ENCODE data around the gene FASTK. TPM values are rescaled to one million over a fixed set of nuclear protein-coding genes. Genes with fewer than 3 reads are reported as not detected.
A peak's percentile ranks its signal among the peaks of the same experiment; 100 is the strongest.

FASTK gene
- total RNA-seq, 1 experiment from 2014 or later, result 104 TPM

- Histone ChIP-seq H3K36me3 (peaks cover 18% of the 10 kb centered on the region), H3K27ac (no peak overlapping the region), H3K4me1 (replicated peaks) (peaks cover 31% of the 10 kb centered on the region), H3K27me3 (replicated peaks) (no peaks in the 10 kb centered on the region), H3K9me3 (replicated peaks) (no peaks in the 10 kb centered on the region), H3K4me3 (no peak overlapping the region)
- no peak for DNase-seq (ENCODE audit: low read depth in 1 of 2, low spot score in 2 of 2)
These were observed 39.8 kb downstream of the FASTK start for GRCh38 chr7:151040616-151041375.

GRCh38 chr7:151039850-151040548, 40.6 kb downstream of the FASTK start:
- H3K27me3 ChIP-seq (replicated peaks), result no peaks in the 10 kb centered on the region
- H3K9me3 ChIP-seq (replicated peaks), result no peaks in the 10 kb centered on the region
- peak overlapping the region; percentile 1; the same call in 1 of the 2 replicates for H3K27ac ChIP-seq

GRCh38 chr7:151038951-151039849, 41.4 kb downstream of the FASTK start:
- Histone ChIP-seq H3K4me3 (no peak overlapping the region), H3K36me3 (peaks cover 34% of the 10 kb centered on the region), H3K9me3 (replicated peaks) (no peaks in the 10 kb centered on the region), H3K4me1 (replicated peaks) (peaks cover 31% of the 10 kb centered on the region), H3K27me3 (replicated peaks) (no peaks in the 10 kb centered on the region), H3K27ac (peak overlapping the region; percentile 68)
- peak; percentile 96 to 97 for DNase-seq (ENCODE audit: low read depth in 1 of 2, low spot score in 2 of 2)

More at GRCh38 chr7:151039850-151040548, 40.6 kb downstream of the FASTK start:
- Histone ChIP-seq H3K4me3 (no peak overlapping the region), H3K36me3 (peaks cover 26% of the 10 kb centered on the region), H3K4me1 (replicated peaks) (peaks cover 31% of the 10 kb centered on the region)
- no peak for DNase-seq (ENCODE audit: low read depth in 1 of 2, low spot score in 2 of 2)

- Histone ChIP-seq H3K4me3 (no peak overlapping the region), H3K4me1 (replicated peaks) (peaks cover 31% of the 10 kb centered on the region), H3K27ac (no peak overlapping the region), H3K9me3 (replicated peaks) (no peaks in the 10 kb centered on the region), H3K27me3 (replicated peaks) (no peaks in the 10 kb centered on the region), H3K36me3 (peaks cover 47% of the 10 kb centered on the region)
- DNase-seq (ENCODE audit: low read depth in 1 of 2, low spot score in 2 of 2), result no peak
These were observed 44.7 kb downstream of the FASTK start for GRCh38 chr7:151035902-151036301.

- Histone ChIP-seq H3K4me1 (replicated peaks) (peaks cover 25% of the 10 kb centered on the region), H3K36me3 (peaks cover 47% of the 10 kb centered on the region), H3K9me3 (replicated peaks) (no peaks in the 10 kb centered on the region), H3K27me3 (replicated peaks) (no peaks in the 10 kb centered on the region), H3K27ac (no peak overlapping the region), H3K4me3 (no peak overlapping the region)
- DNase-seq (ENCODE audit: low read depth in 1 of 2, low spot score in 2 of 2), result no peak
These were observed 45.4 kb downstream of the FASTK start for GRCh38 chr7:151035026-151035717.

GRCh38 chr7:151034312-151035025, 46.1 kb downstream of the FASTK start:
- no peaks in the 10 kb centered on the region for H3K27me3 ChIP-seq (replicated peaks)
- H3K4me3 ChIP-seq, result no peak overlapping the region
- DNase-seq (ENCODE audit: low read depth in 1 of 2, low spot score in 2 of 2), result no peak
- H3K4me1 ChIP-seq (replicated peaks), result peaks cover 25% of the 10 kb centered on the region
- no peak overlapping the region for H3K27ac ChIP-seq
- no peaks in the 10 kb centered on the region for H3K9me3 ChIP-seq (replicated peaks)
- peaks cover 47% of the 10 kb centered on the region for H3K36me3 ChIP-seq

- H3K36me3 ChIP-seq, result peaks cover 47% of the 10 kb centered on the region
- H3K27ac ChIP-seq, result no peak overlapping the region
- H3K4me3 ChIP-seq, result no peak overlapping the region
- H3K27me3 ChIP-seq (replicated peaks), result no peaks in the 10 kb centered on the region
- peaks cover 25% of the 10 kb centered on the region for H3K4me1 ChIP-seq (replicated peaks)
- H3K9me3 ChIP-seq (replicated peaks), result no peaks in the 10 kb centered on the region
- no peak for DNase-seq (ENCODE audit: low read depth in 1 of 2, low spot score in 2 of 2)
These were observed 46.8 kb downstream of the FASTK start for GRCh38 chr7:151033864-151034249.

GRCh38 chr7:151032936-151033863, 47.4 kb downstream of the FASTK start:
- Histone ChIP-seq H3K27ac (no peak overlapping the region), H3K36me3 (peaks cover 47% of the 10 kb centered on the region), H3K4me3 (no peak overlapping the region), H3K9me3 (replicated peaks) (no peaks in the 10 kb centered on the region), H3K4me1 (replicated peaks) (peaks cover 20% of the 10 kb centered on the region), H3K27me3 (replicated peaks) (no peaks in the 10 kb centered on the region)
- DNase-seq (ENCODE audit: low read depth in 1 of 2, low spot score in 2 of 2), result no peak

- H3K27me3 ChIP-seq (replicated peaks), result no peaks in the 10 kb centered on the region
- H3K36me3 ChIP-seq, result peaks cover 35% of the 10 kb centered on the region
- H3K4me1 ChIP-seq (replicated peaks), result peaks cover 19% of the 10 kb centered on the region
- H3K9me3 ChIP-seq (replicated peaks), result no peaks in the 10 kb centered on the region
- H3K27ac ChIP-seq, result no peak overlapping the region
- H3K4me3 ChIP-seq, result no peak overlapping the region
- no peak for DNase-seq (ENCODE audit: low read depth in 1 of 2, low spot score in 2 of 2)
These were observed 49.6 kb downstream of the FASTK start for GRCh38 chr7:151031011-151031410.

GRCh38 chr7:151028948-151029501, 51.6 kb downstream of the FASTK start:
- H3K9me3 ChIP-seq (replicated peaks), result no peaks in the 10 kb centered on the region
- peak overlapping the region; percentile 72 for H3K4me3 ChIP-seq
- peak in 1 of 2 experiments; percentile 31 for DNase-seq (ENCODE audit: low read depth in 1 of 2, low spot score in 2 of 2)
- H3K27me3 ChIP-seq (replicated peaks), result no peaks in the 10 kb centered on the region
- H3K4me1 ChIP-seq (replicated peaks), result peaks cover 19% of the 10 kb centered on the region
- H3K36me3 ChIP-seq, result peaks cover 16% of the 10 kb centered on the region; the same call in 1 of the 2 replicates
- peak overlapping the region; percentile 36 for H3K27ac ChIP-seq

GRCh38 chr7:151028131-151028947, 52.3 kb downstream of the FASTK start, which contains the start of gene ABCB8:
ABCB8 (plus strand) TSS chr7:151028450; CDS start chr7:151028516, 66 bp downstream.
- peaks cover 19% of the 10 kb centered on the region for H3K4me1 ChIP-seq (replicated peaks)

More at GRCh38 chr7:151028131-151028947, 52.3 kb downstream of the FASTK start, which contains the start of gene ABCB8:
- Histone ChIP-seq H3K27me3 (replicated peaks) (peaks cover 3% of the 10 kb centered on the region; the same call in 1 of the 2 replicates), H3K9me3 (replicated peaks) (no peaks in the 10 kb centered on the region), H3K27ac (peak within 1 kb of the TSS; percentile 69), H3K4me3 (peak within 1 kb of the TSS; percentile 72), H3K36me3 (peaks cover 9% of the 10 kb centered on the region; the same call in 1 of the 2 replicates)
- peak; percentile 99 to 100 for DNase-seq (ENCODE audit: low read depth in 1 of 2, low spot score in 2 of 2)
